GM12878 (cell line): ENCODE results near the gene UFSP2. TPM values are rescaled to one million over a fixed set of nuclear protein-coding genes. Genes with fewer than 3 reads are reported as not detected.

Experiments
- ATAC-seq: fragments of 200-7000 bp; cut with Tn5 transposase; 3 replicates; pipeline ENCODE4 v1.9.1; 2020; ENCODE audit warnings: mild to moderate bottlenecking, moderate library complexity
- BruUV-seq: library from RNA; stranded (reverse); fragments of 400-500 nt; replicated peaks from 2 replicates; lab custom pipeline; 2021; lab: Mats Ljungman, UMichigan
- CTCF ChIA-PET: fragments of 300-600 bp; sonication (Branson Sonifier 250); formaldehyde crosslinking; extraction: SDS; loops from one replicate; lab custom pipeline; 2021; ENCODE audit warnings: inconsistent platforms; lab: Yijun Ruan, JAX
- POLR2A ChIA-PET: fragments of 350-600 bp; formaldehyde crosslinking; extraction: SDS; loops from one replicate; lab custom pipeline; 2021; ENCODE audit warnings: inconsistent platforms; lab: Charles Lee
- RAD21 ChIA-PET: fragments of 300-600 bp; sonication (Branson Sonifier 250); formaldehyde crosslinking; loops from one replicate; lab custom pipeline; 2023; ENCODE audit warnings: antibody characterized with exemption; ENCODE audit not compliant: unreplicated experiment; lab: Charles Lee
- SMC1A ChIA-PET: fragments of 300-600 bp; sonication (Branson Sonifier 250); formaldehyde crosslinking; loops from one replicate; lab custom pipeline; 2023; ENCODE audit not compliant: unreplicated experiment, uncharacterized antibody; lab: Charles Lee
- DNase-seq: peaks from one replicate; pipeline ENCODE4 v3.0.0-alpha.2; 2011; ENCODE audit warnings: low read depth, low spot score
- FAIRE-seq: peaks from 3 replicates; lab custom pipeline; 2011; peaks lifted over from hg19 to GRCh38; lab: Jason Lieb, UNC
- H2AFZ ChIP-seq: 2 replicates; pipeline ENCODE4 v1.6.0; 2011; ENCODE audit warnings: low read depth, low read length, control low read depth; ENCODE audit not compliant: control insufficient read depth
- H3K27ac ChIP-seq: 2 replicates; pipeline ENCODE4 v1.5.1; 2011; ENCODE audit warnings: control low read depth; ENCODE audit not compliant: control insufficient read depth, insufficient read depth
- H3K27me3 ChIP-seq, 2 experiments: replicated peaks in 1 of 2; 2 replicates each; pipeline versions ENCODE4 v1.6.0 to v1.6.1; 2011; ENCODE audit warnings: low read length in 1 of 2; ENCODE audit not compliant: control insufficient read depth in 2 of 2, insufficient read depth in 2 of 2
- H3K36me3 ChIP-seq, 2 experiments: 2 replicates each; pipeline ENCODE4 v1.5.1; 2011; ENCODE audit warnings: low read length in 1 of 2; ENCODE audit not compliant: control insufficient read depth in 2 of 2, insufficient read depth in 2 of 2
- H3K4me1 ChIP-seq: 2 replicates; pipeline ENCODE4 v1.6.1; 2011; ENCODE audit warnings: mild to moderate bottlenecking, low read length, moderate library complexity, mixed read lengths; ENCODE audit not compliant: control insufficient read depth, insufficient read depth
- H3K4me2 ChIP-seq: 2 replicates; pipeline ENCODE4 v1.6.0; 2011; ENCODE audit warnings: control low read depth; ENCODE audit not compliant: control insufficient read depth, insufficient read depth
- H3K4me3 ChIP-seq: fragments of 200-600 bp; sonication (generic); 2 replicates; pipeline ENCODE4 v1.5.1; 2016
- H3K79me2 ChIP-seq: 2 replicates; pipeline ENCODE4 v1.6.0; 2011; ENCODE audit warnings: low read length; ENCODE audit not compliant: control insufficient read depth, insufficient read depth
- H3K9ac ChIP-seq: 2 replicates; pipeline ENCODE4 v1.8.0; 2011; ENCODE audit warnings: low read length, control low read depth, mixed read lengths; ENCODE audit not compliant: control insufficient read depth, insufficient read depth
- H3K9me3 ChIP-seq: replicated peaks from 3 replicates; pipeline ENCODE4 v1.5.1; 2011; ENCODE audit warnings: mild to moderate bottlenecking, low read length; ENCODE audit not compliant: control insufficient read depth, insufficient read depth
- H4K20me1 ChIP-seq: 2 replicates; pipeline ENCODE4 v1.6.0; 2011; ENCODE audit not compliant: control insufficient read depth, insufficient read depth
- BHLHE40 ChIP-seq, 2 experiments: fragments of 450-650 bp in 1 of 2; IDR thresholded peaks; 2 replicates each; pipeline ENCODE4 v1.6.1; 2011 to 2017; ENCODE audit warnings: low read depth in 2 of 2, borderline replicate concordance in 1 of 2, improper control_type of control experiment in 1 of 2, low read length in 1 of 2, mild to moderate bottlenecking in 1 of 2
- BMI1 ChIP-seq: fragments of 450-650 bp; IDR thresholded peaks from 2 replicates; pipeline ENCODE4 v1.6.1; 2016; ENCODE audit warnings: mild to moderate bottlenecking, moderate library complexity, borderline replicate concordance
- CBFB ChIP-seq: IDR thresholded peaks from 2 replicates; pipeline ENCODE4 v1.6.1; 2016; ENCODE audit warnings: antibody characterized with exemption, low read depth
- EGR1 ChIP-seq, 2 experiments: IDR thresholded peaks; 1 replicate in 1 of 2; 2 replicates in 1 of 2; pipeline ENCODE4 v1.6.1; 2011 to 2012; ENCODE audit warnings: low read depth in 2 of 2, low read length in 2 of 2, borderline replicate concordance in 1 of 2, mild to moderate bottlenecking in 1 of 2, moderate library complexity in 1 of 2
- KDM1A ChIP-seq: fragments of 200-600 bp; sonication (generic); IDR thresholded peaks from 2 replicates; pipeline ENCODE4 v1.6.1; 2016; ENCODE audit warnings: borderline replicate concordance
- POLR2AphosphoS5 ChIP-seq: IDR thresholded peaks from 2 replicates; pipeline ENCODE4 v1.6.1; 2011; ENCODE audit warnings: mild to moderate bottlenecking, low read length, inconsistent platforms
- SPI1 ChIP-seq: IDR thresholded peaks from 2 replicates; pipeline ENCODE4 v1.6.1; 2011; ENCODE audit warnings: low read depth, mild to moderate bottlenecking, low read length, moderate library complexity, borderline replicate concordance; ENCODE audit not compliant: insufficient read depth
- STAT3 ChIP-seq: IDR thresholded peaks from 2 replicates; pipeline ENCODE4 v1.6.1; 2011; ENCODE audit warnings: low read depth, low read length, improper control_type of control experiment
- TCF12 ChIP-seq: IDR thresholded peaks from 2 replicates; pipeline ENCODE4 v1.6.1; 2011; ENCODE audit warnings: low read depth, mild to moderate bottlenecking, low read length
- WGBS: methylation state at CpG from one replicate; pipeline ENCODE4 v1.1.6; 2016; ENCODE audit warnings: low lambda C conversion rate; ENCODE audit not compliant: insufficient replicate concordance, insufficient coverage; ENCODE audit errors: missing lambda C conversion rate; 5-methylcytosine and 5-hydroxymethylcytosine counted together
- in situ Hi-C: fragments of 300-500 bp; cut with MboI; formaldehyde crosslinking; loops from 9 replicates; pipeline ENCODE4 v1.14.3; 2018; ENCODE audit warnings: mixed read lengths
- intact Hi-C: fragments of 100-400 bp; cut with micrococcal nuclease; formaldehyde crosslinking; loops from one replicate; pipeline ENCODE4 v1.14.2; 2022; ENCODE audit not compliant: unreplicated experiment
- polyA plus RNA-seq, 11 experiments: library from polyadenylated mRNA; depleted of rRNA in 4 of 11; unstranded in 6 of 11; stranded (reverse) in 5 of 11; fragments of >200 nt; fragmentation: Nextera tagmentation in 4 of 11; fragmentation: Illumina TruSeq in 1 of 11; extraction: Ambion mirVana in 4 of 11; extraction: Trizol in 1 of 11; gene quantifications; 1 replicate in 1 of 11; 2 replicates in 10 of 11; pipeline versions ENCODE4 v1.2.1 to v1.2.3, GENCODE V29; 2011 to 2016; ENCODE audit warnings: inconsistent platforms in 2 of 11, missing spikeins in 2 of 11, low read depth in 1 of 11
- total RNA-seq, 4 experiments: library from RNA; depleted of rRNA in 3 of 4; stranded (reverse); fragments of >200 nt in 3 of 4; fragmentation: Illumina TruSeq in 1 of 4; extraction: Trizol in 1 of 4; gene quantifications; 2 replicates each; pipeline versions ENCODE4 v1.2.1 to v1.2.3, GENCODE V29; 2013 to 2021
- TF ChIP-seq, protein P1 (sequence below), 3 experiments: IDR thresholded peaks in 2 of 3; conservative IDR thresholded peaks in 1 of 3; 2 replicates each; pipeline ENCODE4 v1.5.1; 2011; ENCODE audit warnings: low read depth in 3 of 3, low read length in 3 of 3, mild to moderate bottlenecking in 3 of 3, control low read depth in 2 of 3, moderate library complexity in 2 of 3, inconsistent platforms in 1 of 3, mixed read lengths in 1 of 3; ENCODE audit not compliant: control insufficient read depth in 2 of 3, insufficient read depth in 1 of 3; ENCODE audit errors: extremely low read depth in 1 of 3
- TF ChIP-seq, protein P2 (sequence below): fragments of 450-650 bp; IDR thresholded peaks from 2 replicates; pipeline ENCODE4 v1.6.1; 2017; ENCODE audit warnings: low read depth, mild to moderate bottlenecking, moderate library complexity
- TF ChIP-seq, protein P3 (sequence below): fragments of 450-650 bp; IDR thresholded peaks from 2 replicates; pipeline ENCODE4 v1.6.1; 2017; ENCODE audit warnings: antibody characterized with exemption, mild to moderate bottlenecking, moderate library complexity

UFSP2 gene
- total and polyA plus RNA-seq, 10 of the 15 experiments (the other 5 are each of a cell fraction or from before 2014, with no cell fraction given), result 25.4 to 53.1 (median 37.7) TPM

DNA sequence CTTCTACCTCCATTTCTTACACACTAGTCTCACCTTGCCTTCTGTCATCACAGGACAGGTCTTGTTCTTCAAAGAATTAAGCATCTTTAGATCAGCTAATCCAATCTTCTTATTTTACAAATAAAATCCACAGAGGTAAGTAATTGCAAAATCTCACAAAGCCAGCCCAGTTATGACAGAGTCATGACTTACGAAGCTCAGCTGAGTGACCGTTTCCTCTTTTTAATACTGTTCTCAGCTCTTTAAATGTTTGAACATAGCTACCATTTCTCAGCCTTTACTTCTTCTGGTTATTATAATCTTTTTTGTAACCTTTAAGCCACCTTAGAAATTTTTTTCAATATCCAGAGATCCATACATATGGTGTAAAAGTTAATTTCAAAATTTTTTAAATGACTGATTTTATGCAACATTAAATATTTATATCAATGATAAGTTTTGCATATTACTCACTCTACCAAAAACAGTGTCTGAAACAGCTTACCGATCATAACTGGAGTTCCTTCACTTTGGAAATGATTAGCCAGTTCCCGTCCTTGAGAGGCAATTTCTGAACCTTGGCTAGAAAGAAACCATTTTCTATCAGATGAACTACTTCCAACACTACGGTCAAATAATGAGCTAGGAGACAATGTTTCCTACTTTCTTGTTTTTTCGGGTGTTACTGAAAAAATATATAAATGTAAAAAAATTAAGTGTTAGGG lies 20.3 kb downstream of the UFSP2 start:
- H3K36me3 ChIP-seq, result peaks cover 2 to 8% of the 10 kb centered on the region in 2 experiments; a peak in 2 of 4 replicates
- H4K20me1 ChIP-seq, result no peaks in the 10 kb centered on the region
- no peak overlapping the region; the same call in 1 of the 2 replicates for H3K4me2 ChIP-seq
- POLR2A ChIA-PET, result interaction anchor here (0.8 to 2.2 kb wide), 4 partner anchors 9 to 98 kb away, joined by 3 to 15 read pairs (median 8); partner anchors contain the start of genes ANKRD37, LRP2BP and UFSP2
- BruUV-seq, result no TSS peak
- CTCF ChIA-PET, result interaction anchor here (0.7 to 1.8 kb wide), 7 partner anchors 9 to 193 kb away, joined by 3 to 7 read pairs (median 4); partner anchors contain the start of gene ANKRD37
- SMC1A ChIA-PET, result interaction anchor here (0.8 to 4.9 kb wide), 11 partner anchors 9 to 201 kb away, joined by 3 to 25 read pairs (median 3); partner anchors contain the start of genes ANKRD37, LRP2BP and UFSP2
- in situ Hi-C loops (no loop called here), intact Hi-C loops (no loop called here)
- no peaks in the 10 kb centered on the region for H3K27me3 ChIP-seq
- H3K9me3 ChIP-seq, result peaks cover 2% of the 10 kb centered on the region; the same call in 1 of the 3 replicates
- RAD21 ChIA-PET, result interaction anchor here (0.6 to 2.1 kb wide), 5 partner anchors 9 to 182 kb away, joined by 3 to 21 read pairs (median 4); partner anchors contain the start of genes ANKRD37, LRP2BP and UFSP2
- DNase-seq (no peak), ATAC-seq (peak; percentile 88), FAIRE-seq (peak; percentile 92)
- H2AFZ ChIP-seq, result no peak overlapping the region; the same call in 1 of the 2 replicates
- H3K27ac ChIP-seq, result peak overlapping the region; percentile 69
- H3K4me1 ChIP-seq, result peaks cover 6% of the 10 kb centered on the region; the same call in 1 of the 2 replicates
- no peak overlapping the region for H3K4me3 ChIP-seq
- WGBS, result 18% methylated on average over 6 of the region's 6 CpGs
- no peak overlapping the region for H3K9ac ChIP-seq
- H3K79me2 ChIP-seq, result no peaks in the 10 kb centered on the region; the same call in 1 of the 2 replicates
- TF ChIP-seq KDM1A, result no peak
- no peak for TF ChIP-seq EGR1 (IDR thresholded peaks at IDR 0.05; ENCODE audit: borderline replicate concordance in 1 of 2, low read depth in 2 of 2, low read length in 2 of 2)
- TF ChIP-seq, protein P1, sequence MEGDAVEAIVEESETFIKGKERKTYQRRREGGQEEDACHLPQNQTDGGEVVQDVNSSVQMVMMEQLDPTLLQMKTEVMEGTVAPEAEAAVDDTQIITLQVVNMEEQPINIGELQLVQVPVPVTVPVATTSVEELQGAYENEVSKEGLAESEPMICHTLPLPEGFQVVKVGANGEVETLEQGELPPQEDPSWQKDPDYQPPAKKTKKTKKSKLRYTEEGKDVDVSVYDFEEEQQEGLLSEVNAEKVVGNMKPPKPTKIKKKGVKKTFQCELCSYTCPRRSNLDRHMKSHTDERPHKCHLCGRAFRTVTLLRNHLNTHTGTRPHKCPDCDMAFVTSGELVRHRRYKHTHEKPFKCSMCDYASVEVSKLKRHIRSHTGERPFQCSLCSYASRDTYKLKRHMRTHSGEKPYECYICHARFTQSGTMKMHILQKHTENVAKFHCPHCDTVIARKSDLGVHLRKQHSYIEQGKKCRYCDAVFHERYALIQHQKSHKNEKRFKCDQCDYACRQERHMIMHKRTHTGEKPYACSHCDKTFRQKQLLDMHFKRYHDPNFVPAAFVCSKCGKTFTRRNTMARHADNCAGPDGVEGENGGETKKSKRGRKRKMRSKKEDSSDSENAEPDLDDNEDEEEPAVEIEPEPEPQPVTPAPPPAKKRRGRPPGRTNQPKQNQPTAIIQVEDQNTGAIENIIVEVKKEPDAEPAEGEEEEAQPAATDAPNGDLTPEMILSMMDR (IDR thresholded peaks at IDR 0.05 in 2 of 3, conservative IDR thresholded peaks at IDR 0.05 in 1 of 3; ENCODE audit: control insufficient read depth in 2 of 3, extremely low read depth in 1 of 3, insufficient read depth in 1 of 3, low read depth in 3 of 3, low read length in 3 of 3), result no peak
- TF ChIP-seq BMI1, result no peak
- TF ChIP-seq, protein P2, sequence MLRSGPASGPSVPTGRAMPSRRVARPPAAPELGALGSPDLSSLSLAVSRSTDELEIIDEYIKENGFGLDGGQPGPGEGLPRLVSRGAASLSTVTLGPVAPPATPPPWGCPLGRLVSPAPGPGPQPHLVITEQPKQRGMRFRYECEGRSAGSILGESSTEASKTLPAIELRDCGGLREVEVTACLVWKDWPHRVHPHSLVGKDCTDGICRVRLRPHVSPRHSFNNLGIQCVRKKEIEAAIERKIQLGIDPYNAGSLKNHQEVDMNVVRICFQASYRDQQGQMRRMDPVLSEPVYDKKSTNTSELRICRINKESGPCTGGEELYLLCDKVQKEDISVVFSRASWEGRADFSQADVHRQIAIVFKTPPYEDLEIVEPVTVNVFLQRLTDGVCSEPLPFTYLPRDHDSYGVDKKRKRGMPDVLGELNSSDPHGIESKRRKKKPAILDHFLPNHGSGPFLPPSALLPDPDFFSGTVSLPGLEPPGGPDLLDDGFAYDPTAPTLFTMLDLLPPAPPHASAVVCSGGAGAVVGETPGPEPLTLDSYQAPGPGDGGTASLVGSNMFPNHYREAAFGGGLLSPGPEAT, result no peak
- TF ChIP-seq, protein P3, sequence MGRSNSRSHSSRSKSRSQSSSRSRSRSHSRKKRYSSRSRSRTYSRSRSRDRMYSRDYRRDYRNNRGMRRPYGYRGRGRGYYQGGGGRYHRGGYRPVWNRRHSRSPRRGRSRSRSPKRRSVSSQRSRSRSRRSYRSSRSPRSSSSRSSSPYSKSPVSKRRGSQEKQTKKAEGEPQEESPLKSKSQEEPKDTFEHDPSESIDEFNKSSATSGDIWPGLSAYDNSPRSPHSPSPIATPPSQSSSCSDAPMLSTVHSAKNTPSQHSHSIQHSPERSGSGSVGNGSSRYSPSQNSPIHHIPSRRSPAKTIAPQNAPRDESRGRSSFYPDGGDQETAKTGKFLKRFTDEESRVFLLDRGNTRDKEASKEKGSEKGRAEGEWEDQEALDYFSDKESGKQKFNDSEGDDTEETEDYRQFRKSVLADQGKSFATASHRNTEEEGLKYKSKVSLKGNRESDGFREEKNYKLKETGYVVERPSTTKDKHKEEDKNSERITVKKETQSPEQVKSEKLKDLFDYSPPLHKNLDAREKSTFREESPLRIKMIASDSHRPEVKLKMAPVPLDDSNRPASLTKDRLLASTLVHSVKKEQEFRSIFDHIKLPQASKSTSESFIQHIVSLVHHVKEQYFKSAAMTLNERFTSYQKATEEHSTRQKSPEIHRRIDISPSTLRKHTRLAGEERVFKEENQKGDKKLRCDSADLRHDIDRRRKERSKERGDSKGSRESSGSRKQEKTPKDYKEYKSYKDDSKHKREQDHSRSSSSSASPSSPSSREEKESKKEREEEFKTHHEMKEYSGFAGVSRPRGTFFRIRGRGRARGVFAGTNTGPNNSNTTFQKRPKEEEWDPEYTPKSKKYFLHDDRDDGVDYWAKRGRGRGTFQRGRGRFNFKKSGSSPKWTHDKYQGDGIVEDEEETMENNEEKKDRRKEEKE, result no peak
- no peak for TF ChIP-seq BHLHE40 (IDR thresholded peaks at IDR 0.05; ENCODE audit: borderline replicate concordance in 1 of 2, low read depth in 2 of 2, low read length in 1 of 2)
- TF ChIP-seq CBFB, result no peak
- TF ChIP-seq POLR2AphosphoS5, result no peak
- TF ChIP-seq STAT3, result no peak
- no peak for TF ChIP-seq TCF12
- TF ChIP-seq SPI1, result peak; percentile 88
